GM18526 (cell line): ENCODE measurements around the gene OR2S2.

Experiments
- POLR2A ChIP-seq: IDR thresholded peaks from 3 replicates; pipeline ENCODE4 v1.6.1; 2011; ENCODE audit not compliant: insufficient read length; ENCODE audit errors: extremely low read depth

Gene OR2S2

DNA sequence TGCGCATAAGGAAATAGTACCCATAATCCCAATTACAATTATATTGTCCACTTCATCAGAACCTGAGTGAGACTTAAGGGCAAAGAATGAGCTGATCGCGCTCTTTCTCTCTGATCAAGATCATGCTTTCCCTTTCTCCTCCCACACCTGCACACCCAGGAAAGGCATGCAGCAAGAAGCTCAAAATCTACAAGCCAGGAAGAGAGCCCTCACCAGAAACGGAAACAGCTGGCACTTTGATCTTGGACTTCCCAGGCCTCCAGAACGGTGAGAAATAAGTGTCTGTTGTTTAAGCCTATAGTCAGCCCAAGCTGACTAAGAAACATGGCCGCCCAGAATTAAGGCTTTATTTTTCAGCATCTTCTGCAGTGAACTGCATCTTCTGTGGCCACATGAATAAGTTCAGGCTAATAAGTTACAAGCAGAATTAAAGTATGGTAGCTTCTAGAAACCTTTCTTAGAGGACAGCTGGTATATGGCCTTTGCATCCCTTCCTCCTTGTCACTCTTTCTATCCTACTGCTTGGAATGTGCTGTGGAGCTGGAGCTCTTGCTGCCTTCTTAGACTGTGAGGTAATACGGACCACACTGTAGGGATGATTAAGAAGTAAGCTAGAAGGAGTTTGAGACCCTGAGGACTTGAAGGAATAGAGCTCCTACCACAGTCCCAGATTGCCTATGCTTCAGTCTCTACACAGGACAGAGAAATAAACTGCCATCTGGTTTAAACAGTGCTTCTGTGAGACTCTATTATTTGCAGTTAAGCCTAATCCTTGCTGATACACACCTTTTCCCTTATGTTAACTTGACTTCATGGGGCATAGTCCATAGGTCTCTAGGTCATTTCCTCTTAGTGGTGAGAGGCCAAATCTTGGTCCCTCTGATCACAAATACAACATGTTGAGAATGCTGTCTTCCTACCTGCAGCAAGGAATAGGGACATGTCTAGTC lies 17.2 kb downstream of the OR2S2 start:
- no peak for TF ChIP-seq POLR2A

- no peak for TF ChIP-seq POLR2A
Measured at GRCh38 chr9:35939679-35940250, 18.2 kb downstream of the OR2S2 start.

DNA sequence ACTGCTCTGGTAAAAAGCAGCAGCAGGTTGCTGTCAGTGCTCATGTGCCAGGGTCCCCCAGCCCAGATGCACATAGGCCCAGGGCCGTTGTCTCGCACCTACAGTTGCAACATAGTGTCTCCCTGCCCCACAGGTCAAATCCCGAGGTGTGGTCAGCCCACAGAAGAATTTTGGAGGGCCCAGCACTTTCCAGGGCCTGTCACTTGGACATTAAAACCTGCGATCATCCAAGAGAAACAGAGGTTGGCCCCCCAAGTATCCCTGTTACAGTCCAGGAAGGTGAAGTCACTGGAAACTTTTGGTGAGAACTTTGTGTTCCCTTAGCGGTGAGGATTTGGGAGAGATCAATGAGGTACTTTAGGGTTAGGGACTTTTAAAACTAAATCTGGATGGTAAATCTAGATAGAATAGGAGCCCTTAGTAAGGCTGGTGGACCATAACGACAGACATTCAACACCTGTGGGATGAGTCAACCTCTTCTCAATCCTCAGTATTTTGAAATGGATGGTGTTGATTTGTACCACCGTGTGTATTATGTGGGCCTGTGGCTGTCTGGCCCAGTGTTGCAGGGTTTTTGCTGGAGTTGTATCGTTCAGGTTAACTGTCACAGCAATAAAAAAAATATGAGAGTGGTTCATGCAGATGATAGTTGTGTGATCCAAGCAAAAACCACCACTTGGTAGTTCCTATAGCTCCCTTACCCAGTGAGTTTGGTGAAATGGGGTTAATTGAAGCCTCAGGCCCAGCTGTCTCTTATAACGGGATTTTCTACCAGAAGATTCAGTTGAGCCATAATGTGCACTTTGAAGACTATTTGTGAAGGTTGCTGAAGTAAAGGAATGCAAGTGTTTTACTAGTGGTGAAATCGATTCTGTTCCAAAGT lies 19.2 kb downstream of the OR2S2 start:
- no peak for TF ChIP-seq POLR2A

GRCh38 chr9:35937227-35937626 lies 20.7 kb downstream of the OR2S2 start:
- TF ChIP-seq POLR2A: no peak

- TF ChIP-seq POLR2A: no peak
Measured at GRCh38 chr9:35935755-35936509, 22.0 kb downstream of the OR2S2 start.

DNA sequence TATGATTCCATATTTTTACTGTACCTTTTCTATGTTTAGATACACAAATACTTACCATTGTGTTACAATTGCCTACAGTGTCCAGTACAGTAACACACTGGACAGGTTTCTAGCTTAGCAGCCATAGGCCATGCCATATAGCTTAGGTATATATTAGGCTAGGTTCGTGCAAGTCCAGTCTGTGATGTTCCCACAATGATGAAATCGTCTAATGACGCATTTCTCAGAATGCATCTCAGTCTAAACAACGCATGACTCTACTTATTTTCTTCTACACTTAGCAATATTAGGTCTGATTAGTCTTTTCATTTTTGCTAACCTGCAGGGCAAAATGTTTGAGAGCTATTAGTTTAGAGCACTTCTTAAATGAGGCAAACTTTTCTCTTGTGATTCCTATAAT lies 22.7 kb downstream of the OR2S2 start:
- no peak for TF ChIP-seq POLR2A

- TF ChIP-seq POLR2A: no peak
Measured at GRCh38 chr9:35933550-35934067, 24.3 kb downstream of the OR2S2 start.

DNA sequence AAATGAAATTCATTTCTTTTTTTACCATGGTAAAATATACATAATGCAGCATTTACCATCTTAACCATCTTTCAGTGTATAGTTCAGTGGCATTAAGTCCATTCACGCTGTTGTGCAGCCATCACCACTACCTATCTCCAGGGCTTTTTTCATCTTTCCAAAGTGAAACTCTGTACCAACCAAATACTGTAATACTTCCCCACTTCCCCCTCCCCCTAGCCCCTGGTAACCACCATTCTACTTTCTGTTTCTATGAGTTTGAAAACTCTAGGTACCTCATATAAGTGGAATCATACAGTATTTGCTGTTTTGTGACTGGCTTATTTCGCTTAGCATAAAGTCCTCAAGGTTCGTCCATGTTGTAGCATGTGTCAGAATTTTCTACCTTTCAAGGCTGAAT lies 25.2 kb downstream of the OR2S2 start:
- no peak for TF ChIP-seq POLR2A

DNA sequence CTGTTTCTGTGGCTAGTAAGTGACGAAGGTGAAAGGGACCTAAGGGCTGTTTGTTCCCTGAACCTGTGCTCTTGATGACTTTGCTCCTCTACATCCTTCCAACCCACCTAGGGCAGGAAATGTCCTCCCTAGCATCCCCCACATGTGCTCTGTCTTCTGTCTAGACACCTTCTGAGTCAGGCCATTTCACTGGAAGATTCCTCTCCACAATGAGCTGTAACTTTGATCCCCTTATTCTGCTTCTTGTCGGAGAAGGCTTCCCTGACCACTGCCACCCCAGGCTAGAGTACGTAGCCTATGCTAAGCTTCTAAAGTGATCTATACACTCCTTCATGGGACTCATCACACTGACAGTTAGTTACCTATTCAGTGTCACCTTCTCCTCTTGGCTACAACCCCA lies 27.0 kb downstream of the OR2S2 start:
- no peak for TF ChIP-seq POLR2A

GRCh38 chr9:35930521-35930920 lies 27.4 kb downstream of the OR2S2 start:
- no peak for TF ChIP-seq POLR2A

- TF ChIP-seq POLR2A: no peak
Measured at GRCh38 chr9:35929453-35929718, 28.6 kb downstream of the OR2S2 start.

DNA sequence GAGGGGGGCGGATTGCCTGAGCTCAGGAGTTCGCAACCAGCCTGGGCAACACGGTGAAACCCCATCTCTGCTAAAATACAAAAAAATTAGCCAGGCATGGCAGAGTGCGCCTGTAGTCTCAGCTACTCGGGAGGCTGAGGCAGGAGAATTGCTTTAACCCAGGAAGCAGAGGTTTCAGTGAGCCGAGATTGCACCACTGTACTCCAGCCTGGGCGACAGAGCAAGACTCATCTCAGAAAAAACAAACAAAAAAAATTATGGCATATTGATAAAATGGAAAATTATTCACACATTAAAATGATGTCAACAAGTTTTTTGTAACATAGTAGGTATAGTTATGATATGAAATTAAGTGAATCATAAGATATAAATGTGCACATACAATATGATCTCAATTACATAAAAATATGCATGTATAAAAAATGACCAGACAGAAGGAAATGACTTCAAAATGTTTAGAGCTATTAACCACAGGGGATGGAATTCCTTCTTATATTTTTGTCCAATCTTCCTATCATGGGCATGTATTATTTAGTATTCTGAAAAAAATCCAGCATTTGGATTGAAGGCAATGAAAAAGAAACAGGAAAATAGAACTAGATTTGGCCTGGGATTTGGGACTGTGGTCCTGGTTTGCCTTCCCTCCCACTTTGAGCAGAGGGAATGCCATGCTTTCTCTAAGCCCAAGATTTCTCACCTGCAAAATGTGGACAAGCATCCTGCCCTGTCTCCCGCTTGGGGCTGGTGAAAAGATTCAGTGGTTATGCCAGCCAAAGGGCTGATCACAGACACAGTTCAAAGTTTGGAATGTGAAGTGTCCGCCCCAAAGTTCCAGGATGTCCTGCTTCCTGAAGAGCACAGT lies 29.1 kb downstream of the OR2S2 start:
- TF ChIP-seq POLR2A: no peak

DNA sequence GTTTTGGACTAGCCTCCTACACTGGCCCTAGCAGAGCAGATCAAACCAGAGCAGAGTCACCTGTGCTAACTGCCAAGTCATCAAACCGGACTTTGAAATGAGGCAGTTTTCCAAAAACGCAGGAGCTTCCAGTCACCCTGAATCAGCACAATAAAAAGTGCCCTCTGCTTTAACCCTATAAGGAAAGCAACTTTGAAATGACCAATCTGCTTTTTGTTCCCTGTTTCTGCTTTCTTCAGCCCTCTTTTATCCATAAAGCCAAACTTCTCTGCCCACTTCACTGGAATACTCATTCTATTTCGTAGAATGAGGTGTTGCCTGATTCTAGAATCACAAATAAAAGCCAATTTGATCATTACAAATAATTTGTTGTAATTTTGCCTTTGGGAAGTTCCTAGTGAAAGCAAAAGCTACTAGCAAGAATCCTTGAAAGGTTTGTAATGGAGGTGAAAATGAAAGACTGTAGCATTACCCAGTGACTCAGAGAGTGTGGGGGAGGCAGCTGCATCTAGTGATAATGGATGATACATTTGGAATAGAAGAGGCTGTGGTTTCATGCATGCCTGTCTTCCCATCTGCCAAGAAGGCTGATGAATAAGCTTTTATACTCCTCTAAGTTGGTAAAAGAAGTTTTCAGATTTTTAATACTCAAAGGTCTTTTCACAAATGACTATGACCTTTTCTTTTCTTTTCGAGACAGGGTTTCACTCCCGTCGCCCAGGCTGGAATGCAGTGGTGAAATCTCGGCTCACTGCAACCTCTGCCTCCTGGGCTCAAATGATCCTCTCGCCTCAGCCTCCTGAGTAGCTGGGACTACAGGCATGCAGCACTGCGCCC lies 33.8 kb downstream of the OR2S2 start:
- TF ChIP-seq POLR2A: no peak
